Kasumi-1 (cell line): ENCODE data around the gene SMIM14.
A peak's percentile ranks its signal among the peaks of the same experiment; 100 is the strongest.
"Not testable (repeated sequence)": the region's sequence is repeated elsewhere in the genome, so short reads cannot be mapped to it uniquely, and the experiment has no call there.

Experiments
- DNase-seq, 2 experiments: peaks; one replicate each; lab custom pipeline; 2025; lab: John Stamatoyannopoulos, UW

Gene SMIM14

DNA sequence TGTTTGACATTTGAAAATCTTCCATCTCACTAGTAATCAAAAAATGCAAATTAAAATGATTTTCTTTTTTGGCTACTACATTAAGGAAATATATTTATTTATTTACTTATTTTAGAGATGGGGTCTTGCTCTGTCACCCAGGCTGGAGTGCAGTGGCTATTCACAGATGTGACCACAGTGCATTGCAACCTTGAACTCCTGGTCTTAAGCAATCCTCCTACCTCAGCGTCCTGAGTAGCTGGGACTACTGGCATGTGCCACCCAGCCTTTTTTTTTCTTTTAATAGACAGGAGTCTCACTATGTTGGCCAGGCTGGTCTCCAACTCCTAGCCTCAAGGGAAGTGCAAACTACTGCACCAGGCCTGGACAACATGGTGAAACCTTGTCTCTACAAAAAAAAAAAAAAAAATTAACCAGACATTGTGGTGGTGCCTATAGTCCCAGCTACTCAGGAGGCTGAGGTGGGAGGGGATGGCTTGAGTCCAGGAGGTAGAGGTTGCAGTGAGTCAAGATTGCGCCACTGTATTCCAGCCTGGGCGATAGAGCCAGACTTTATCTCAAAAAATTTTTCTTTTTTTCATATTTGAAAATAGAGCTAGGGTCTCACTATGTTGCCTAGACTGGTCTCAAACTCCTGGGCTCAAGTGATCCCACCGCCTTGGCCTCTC is 4.4 kb upstream of the SMIM14 start:
- DNase-seq: no peak

DNA sequence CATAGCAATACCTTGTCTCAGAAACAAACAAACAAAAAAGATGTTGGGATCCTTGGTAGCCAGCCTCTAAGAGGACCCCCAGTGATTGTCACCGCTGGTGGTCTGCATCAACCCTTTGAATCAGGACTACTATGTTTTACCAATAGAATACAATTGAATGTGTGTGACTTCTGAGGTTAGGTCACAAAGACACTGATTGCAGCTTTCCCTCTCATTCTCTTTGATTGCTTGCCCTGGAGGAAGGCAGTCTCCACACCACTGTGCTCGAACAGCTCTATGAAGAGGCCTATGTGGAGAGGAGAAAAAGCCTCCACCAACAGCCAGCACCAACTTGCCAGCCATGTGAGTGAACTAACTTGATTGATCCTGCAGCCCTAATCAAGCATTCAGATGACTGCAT is 2.8 kb upstream of the SMIM14 start:
- DNase-seq: no peak

DNA sequence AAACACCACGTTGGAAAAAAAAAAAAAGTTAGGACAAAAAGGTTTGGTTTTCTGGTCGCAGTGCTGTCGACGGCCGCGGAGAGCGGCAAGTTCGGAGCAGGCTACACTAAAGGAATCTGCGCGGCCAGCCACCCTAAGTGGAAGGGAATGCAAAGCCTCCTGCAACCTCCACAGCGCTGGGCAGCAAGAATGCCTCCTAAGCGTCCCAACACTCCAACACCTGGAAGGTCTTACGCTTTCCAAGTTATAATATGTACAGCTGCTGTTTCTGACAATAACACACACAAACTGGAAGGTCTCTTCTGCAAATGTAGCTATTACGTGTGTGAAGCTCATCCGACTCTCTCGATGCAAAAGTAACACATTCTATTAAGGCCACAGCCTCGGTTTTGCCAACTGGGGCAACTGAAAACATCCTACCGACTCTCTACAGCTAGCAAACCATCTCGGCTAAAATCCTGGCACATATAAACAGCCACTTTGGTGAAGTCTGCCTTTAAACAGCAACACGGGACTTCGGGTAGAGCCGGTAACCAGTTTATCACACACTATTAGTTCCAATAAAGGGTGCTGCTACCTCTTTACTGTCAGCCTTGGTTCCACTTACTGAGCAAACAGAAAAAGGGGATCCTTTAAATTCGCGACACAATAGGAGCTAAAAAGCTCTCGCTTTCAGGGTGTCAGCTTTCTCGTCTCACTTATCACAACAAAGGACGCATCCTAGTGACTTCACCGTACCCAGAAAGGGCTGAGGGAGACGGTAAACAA is 895 bp downstream of the SMIM14 start:
- DNase-seq: peak; percentile 55 to 62

DNA sequence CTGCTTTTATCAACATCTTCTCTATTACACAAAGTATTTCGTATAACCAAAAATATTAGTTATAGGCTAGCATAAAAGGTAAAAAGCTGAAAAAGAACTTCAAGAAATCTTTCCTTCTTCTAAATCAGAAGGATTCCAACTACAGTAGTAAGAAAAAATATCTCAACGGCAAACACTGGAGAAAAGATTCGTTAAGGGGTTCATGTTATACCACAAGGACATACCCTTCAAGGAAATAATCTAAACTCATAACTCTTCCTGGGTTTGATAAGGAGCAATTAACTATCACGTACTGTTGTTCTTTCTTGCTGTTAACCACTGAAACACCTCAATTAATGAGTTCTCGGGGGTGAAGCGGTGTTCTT is 1.5 kb downstream of the SMIM14 start:
- DNase-seq: peak in 1 of 2 experiments; percentile 56

DNA sequence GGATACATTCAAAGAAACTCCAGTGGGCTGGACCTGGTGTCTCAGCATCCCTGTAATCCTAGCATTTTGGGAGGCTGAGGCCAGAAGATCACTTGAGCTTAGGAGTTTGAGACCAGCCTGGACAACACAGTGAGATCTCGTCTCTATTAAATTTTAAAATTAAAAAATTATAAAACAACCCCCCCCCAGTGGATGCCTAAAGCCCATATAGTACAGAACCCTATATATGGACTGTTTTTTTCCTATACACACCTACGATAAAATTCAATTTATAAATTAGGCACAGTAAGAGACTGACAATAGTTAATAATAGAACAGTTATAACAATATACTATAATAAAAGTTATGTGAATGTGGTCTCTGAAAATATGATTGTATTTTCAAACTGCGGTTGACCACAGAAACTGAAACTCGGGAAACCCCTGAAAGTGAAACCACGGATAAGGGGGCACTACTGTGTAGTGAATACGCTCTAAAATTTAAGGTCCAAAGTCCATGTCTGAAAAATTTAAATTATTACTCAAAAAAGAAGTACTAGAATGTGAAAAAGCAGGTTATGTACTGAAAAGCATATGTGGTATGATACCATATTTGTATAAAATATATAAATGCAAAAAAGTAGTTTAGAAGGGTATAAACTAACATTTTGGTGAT is 2.0 kb downstream of the SMIM14 start:
- DNase-seq: no peak

DNA sequence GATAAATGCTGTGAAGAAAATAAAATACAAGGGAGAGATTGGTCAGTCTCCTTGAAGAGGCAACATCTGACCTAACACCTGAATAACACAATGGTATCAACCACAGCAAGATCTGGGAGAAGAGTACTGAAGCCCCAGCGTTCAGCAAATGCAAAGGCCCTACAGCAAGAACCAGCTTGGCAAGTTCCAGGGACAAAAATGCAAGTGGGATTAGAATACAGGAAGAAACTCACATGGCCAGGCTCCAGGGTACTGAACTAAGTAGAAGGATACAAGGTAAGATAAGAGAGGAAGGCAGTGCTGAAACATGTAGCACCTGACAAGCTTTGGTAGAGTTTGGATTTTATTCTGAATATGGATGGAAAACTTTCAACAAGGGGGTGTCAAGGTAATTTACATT is 3.6 kb downstream of the SMIM14 start:
- DNase-seq: no peak

DNA sequence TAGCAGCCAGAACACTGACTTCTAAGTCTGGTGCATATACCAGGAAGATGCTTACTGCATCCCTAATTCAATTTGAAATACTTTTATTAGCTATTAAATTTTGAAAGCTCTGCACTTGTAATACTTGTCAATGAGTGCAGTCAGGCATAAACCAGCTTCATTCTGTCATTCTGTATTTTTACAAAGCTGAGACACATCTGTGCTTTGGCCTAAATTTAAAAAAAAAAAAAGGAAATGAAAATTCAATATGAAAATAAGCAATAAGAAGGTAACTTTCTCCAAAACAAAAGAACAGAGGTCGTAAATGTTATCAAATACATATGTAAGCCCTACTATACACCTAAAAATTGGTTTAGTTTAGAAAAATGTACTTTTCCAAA is 7.0 kb downstream of the SMIM14 start:
- no peak for DNase-seq

DNA sequence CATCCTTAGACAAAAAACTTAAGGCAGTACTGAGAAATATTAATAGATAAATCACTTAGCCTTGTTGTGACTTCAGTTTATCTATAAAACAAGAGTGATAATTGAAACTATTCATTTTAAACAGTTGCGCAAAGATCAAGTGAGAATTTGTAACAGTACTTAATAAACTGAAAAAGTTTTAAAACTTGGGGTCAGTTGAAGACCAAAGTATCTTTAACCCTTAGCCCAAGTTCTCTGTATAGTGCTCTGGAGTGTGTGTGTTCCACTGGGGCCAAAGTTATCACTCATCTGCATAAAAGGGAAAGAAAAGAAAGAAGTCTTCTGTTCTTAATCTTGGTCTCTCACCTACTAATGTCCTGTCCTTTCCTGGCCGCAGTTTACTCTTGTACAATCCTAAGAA is 11.3 kb downstream of the SMIM14 start:
- DNase-seq: no peak

DNA sequence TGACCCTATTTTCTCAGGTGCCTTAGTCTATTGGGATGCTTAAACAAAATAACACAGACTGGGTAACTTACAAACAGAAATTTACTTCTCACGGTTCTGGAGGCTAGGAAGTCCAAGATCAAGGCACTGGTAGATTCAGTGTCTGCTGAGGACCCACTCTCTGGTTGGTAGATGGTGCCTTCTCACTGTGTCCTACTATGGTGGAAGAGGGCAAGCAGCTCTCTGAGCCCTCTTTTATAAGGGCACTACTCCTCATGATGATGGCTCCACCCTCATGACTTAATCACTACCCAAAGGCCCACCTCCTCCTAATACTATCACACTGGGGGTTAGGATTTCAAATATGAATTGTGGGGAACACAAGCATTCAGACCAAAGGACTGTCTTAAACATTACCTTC is 11.8 kb downstream of the SMIM14 start:
- no peak for DNase-seq

DNA sequence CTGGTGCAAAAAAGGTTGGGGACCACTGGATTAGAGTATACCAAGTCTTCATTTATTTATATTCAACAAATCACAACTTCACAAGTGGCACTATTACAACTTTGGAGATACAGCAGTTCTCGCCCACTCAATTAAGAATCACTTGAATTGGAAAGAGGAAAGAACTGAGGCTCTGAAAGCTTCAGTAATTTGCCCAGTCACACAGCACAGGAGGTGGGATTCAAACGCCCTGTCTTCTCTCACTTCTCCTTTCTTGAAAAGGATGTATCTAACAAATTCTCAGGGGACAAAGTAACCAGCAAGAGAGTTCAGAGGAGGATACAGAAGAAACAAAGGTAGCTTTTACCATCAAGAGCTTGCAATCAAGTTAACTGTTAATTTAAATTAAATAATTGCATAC is 12.4 kb downstream of the SMIM14 start:
- DNase-seq: peak in 1 of 2 experiments; percentile 11

DNA sequence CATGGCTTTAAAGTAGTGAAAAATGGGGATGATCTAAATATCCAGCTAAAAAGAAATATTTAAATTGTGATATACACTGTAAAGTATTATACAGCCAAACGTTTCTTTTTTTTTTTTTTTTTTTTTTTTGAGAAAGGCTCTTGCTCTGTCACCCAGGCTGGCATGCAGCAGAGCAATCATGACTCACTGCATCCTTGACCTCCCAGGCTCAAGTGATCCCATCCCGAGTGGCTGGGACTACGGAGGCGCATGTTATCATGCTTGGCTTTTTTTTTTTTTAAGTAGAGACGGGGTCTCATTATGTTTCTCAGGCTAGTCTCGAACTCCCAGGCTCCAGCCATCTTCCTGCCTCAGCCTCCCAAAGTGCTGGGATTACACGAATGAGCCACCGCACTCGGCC is 17.1 kb downstream of the SMIM14 start:
- no peak for DNase-seq

DNA sequence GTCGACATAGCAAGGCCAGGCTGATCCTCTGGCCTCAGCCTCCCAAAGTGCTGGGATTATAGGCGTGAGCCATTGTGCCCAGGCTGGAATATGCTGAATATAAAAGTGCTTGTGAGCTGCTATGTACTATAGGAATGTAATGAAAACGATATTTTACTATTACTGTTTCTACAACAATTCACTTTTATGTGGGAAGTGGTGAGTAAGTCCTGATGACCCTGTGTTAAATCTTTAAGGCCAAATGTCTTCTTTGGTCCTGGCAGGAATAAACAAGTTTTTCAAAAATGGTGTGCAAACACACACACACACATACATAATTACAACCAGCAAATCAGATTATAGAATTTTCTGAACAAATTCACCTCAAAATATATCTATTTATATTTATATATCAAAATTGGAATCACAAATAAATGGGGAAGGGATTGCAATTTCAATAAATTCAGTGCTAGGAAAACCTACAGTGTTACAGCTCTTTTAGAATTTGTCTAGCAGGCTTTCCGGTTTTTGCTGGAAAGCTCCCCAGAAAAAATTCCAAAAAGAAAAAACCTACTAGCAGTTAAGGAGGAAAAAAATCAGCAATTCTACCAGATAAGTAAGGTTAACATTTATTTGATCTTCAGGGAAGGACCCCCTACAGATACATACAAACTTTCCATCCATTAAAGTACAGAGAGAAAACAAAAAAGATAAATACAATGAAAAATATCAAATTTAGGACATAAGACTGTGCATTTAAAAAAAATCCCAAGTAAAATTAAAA is 17.9 kb downstream of the SMIM14 start:
- no peak for DNase-seq

DNA sequence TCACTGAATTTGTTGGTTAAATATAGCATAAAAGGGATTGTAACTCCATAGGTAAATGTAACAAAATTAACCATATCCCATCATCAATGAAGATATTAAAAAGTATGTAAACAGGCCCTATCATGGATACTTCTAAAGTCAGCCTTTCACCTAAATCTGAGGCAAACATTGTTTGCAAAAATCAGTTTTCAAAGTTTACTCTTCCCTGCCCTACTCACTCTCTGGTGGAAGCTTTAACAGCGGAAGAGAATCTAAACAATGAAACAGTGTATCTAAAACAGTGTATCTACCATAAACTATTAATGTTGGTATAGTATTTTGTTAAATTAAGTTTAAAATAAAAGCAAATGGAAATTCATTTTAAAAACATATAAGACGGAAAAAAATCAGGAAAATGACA is 21.1 kb downstream of the SMIM14 start:
- no peak for DNase-seq

DNA sequence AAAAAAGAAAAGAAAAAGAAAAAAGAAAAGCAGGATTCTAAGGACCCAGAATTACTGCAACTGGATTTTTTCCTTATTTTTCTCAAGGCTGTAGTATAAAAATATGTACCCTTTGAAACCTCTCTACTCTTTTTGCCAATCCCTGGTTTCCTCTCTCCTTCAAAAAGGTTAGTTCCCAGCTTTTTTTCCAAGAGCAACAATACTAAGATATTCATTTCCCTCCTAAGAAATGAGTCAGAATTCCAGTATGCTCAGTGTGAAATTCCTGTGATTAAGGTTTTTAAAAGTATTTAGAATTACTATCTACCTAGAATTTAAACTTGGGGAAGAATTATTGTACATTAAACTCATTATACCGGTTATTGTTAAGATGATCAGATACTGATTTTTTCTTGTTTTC is 22.0 kb downstream of the SMIM14 start:
- no peak for DNase-seq

DNA sequence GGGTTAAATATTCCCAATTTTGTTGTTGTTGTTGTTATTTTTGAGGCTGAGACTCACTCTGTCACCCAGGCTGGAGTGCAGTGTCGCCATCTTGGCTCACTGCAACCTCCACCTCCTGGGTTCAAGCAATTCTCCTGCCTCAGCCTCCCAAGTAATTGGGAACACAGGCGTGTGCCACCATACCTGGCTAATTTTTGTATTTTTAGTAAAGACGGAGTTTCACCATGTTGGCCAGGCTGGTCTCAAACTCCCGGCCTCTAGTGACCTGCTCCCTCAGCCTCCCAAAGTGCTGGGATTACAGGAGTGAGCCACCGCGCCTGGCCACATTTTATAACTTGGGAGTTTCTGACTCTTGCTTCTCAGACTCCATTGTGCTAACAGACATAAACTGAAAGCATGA is 22.6 kb downstream of the SMIM14 start:
- not testable (repeated sequence) for DNase-seq

DNA sequence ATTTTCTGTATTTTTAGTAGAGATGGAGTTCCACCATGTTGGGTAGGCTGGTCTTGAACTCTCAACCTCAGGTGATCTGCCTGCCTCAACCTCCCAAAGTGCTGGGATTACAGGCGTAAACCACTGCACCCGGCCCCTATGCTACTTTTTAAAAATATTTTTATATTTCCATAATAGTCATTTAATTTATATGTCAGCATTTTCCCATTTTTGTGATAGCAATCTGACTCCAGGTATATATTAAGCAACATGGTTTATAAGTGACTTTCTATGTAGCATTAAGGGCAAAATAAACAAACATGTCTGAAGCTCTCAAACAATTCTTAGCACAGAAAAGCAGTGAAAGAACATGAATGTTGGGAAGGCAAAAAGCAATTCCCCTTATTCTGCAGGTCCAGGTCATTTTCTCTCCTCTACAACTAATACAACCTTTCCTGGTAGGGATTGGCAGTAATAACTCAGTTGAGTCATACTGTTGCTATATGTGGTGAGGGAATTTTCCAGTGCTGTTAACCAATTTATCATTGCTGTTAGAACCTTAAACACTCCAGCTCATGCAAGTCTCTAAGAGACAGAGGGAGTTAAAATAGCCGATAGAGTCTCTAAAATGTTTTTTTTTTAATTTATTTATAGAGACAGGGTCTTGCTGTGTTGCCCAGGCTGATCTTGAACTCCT is 24.0 kb downstream of the SMIM14 start:
- DNase-seq: no peak

DNA sequence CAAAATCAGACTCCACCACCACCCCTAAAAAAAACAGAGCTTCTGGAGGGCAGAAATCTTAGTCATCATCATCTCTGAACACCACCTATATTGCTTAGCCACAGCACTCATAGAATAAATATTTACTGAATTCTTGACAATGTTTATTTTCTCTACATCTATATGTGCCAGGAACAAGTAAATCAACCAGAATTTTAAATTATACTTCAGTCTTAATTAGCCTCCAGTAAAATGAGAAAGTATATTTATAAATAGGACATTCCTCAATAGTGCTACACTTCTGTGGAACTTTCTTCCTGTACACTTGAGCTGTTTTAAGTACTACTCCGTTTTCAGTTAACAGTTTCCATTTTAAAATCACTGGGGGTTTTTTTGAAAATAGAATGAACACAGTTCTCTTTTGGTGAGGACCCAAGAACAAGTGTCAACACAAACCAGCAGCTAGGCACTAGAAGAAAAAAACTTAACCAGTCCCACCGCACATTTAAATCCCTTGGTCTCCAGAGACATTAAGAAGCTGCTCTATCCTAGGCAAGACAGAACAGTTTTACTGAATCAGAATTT is 25.5 kb downstream of the SMIM14 start:
- no peak for DNase-seq

DNA sequence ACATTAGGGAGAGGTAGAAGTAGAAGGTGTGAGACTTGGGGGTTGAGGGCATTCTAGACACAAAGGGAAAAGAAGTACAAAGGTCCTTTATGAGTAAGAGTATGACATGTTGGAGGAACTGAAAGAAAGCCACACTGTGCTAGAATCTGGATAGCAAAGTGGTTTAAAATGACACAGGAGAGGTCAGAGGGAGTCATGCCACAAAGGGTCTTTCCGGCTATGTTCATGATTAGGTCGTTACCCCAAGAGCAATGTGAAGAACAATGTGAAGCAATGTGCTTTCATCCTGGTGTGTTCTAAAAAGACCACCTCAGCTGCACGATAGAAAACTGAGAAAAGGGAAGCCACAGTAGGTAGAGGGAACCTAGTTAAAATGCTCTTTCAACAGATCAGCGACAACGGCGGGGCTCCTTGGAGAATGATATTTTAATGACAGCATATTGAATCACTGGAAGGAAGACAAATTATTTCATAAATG is 29.2 kb downstream of the SMIM14 start:
- DNase-seq: no peak

DNA sequence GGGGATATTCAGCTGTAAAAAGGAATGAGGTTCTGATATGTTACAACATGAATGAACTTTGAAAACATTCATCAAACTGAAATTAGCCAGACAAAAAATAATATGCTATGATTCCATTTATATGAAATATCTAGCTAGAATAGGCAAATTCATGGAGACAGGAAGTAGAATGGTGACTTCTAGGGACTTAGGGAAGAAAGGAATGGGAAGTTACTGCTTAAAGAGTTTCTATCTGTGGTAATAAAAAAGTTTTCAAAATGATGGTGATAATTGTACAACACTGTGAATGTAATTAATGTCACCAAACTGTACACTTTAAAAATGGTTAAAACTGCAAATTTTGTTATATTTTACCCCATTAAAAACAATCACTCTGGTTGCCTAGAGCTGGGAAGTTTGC is 30.2 kb downstream of the SMIM14 start:
- DNase-seq: no peak

DNA sequence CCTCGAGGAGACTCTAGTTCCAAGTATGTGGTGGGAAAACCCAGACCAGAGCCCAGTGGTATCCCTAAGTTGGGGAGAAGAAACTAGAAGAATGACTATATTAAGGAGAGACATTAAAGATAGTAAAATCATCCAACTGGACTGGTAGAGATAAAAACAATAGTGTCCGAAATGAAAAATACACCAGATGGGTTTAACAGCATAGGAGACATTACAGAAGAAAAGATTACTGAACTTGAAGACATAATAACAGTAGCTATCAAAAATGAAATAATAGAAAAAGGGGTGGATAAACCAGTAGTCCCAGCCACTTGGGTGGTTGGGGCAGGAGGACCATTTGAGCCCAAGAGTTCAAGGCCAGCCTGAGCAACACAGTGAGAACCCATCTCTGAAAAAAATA is 31.9 kb downstream of the SMIM14 start:
- no peak for DNase-seq

DNA sequence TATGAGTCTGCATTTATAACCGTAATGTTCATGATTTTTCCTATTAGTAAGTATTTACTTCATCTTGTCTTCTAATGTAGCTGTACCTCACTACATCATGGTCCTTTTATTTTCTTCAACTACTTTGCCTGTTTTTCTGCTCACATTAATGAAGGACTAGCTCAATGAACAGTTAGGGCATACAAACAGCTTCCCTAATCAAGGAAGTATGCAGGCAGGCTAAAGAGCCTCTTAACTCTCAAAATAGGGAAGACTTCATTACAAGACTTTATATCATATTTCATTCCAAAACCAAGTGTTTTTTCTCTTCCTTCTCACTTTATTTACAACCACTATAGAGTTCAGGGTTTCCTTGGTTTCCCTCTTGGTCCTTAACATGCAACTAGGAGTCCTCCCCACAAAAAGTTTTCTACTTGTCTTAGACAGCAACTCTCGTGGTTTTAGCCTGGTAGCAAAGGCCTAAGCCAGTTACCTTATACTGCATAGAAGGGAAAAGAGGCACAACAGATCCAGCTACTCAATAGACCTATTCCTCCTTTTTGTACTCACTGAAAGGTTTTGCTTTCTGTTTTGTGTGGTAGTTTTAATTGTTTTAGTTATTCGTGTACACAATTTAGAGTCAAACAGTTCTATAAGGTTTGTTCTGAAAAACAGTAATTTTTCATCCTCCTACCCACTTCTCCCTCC is 40.8 kb downstream of the SMIM14 start:
- DNase-seq: peak; percentile 13 to 30
